ENCODE results near the gene TMEM256. TPM values are rescaled to one million over a fixed set of nuclear protein-coding genes. Genes with fewer than 3 reads are reported as not detected.
A peak's percentile ranks its signal among the peaks of the same experiment; 100 is the strongest.

Gene TMEM256
- total RNA-seq, 2 donors from 2014 or later, result 133 to 175 TPM

DNA sequence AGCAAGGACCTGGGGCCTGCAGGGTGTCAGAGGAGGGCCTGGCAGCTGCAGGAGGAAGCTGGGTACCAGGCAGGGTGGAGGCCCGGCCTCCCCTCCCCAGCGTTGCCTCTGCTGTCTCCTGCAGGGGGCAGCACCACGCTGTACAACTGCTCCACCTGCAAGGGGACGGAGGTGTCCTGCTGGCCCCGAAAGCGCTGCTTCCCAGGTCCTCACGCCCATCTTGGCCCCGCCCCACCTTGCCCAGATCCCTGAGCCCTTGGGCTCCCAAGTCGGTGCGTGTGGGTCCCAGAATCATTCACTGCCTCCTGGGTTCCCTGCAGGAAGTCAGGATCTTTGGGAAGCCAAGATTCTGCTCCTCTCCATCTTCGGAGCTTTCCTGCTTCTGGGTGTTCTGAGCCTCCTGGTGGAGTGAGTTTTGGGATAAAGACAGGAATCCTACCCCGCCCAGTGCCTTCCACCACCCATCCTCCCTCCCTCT lies 47.8 kb downstream of the TMEM256 start:
- Histone ChIP-seq H3K27ac (ENCODE audit: low read depth, low read length) (no peak overlapping the region), H3K36me3 (ENCODE audit: control insufficient read depth, insufficient read depth, low read length) (no peaks in the 10 kb centered on the region), H3K27me3 (ENCODE audit: control insufficient read depth, insufficient read depth, low read length, poor library complexity, severe bottlenecking) (no peaks in the 10 kb centered on the region), H3K4me3 (ENCODE audit: low read length) (no peak overlapping the region), H3K9ac (ENCODE audit: extremely low read depth, low read length, poor library complexity, severe bottlenecking) (no peak overlapping the region), H3K4me1 (ENCODE audit: control insufficient read depth, insufficient read depth, low read length) (peaks cover 5% of the 10 kb centered on the region), H3K9me3 (ENCODE audit: control insufficient read depth, low read length) (no peaks in the 10 kb centered on the region)
- Mint-ChIP-seq H3K27me3 (ENCODE audit: insufficient read depth) (peaks cover 24% of the 10 kb centered on the region), H3K4me1 (peaks cover 6% of the 10 kb centered on the region), H3K27ac (no peak overlapping the region), H3K36me3 (ENCODE audit: low read depth) (no peaks in the 10 kb centered on the region), H3K4me3 (no peak overlapping the region), H3K9me3 (no peaks in the 10 kb centered on the region)
- TF ChIP-seq, protein P1, sequence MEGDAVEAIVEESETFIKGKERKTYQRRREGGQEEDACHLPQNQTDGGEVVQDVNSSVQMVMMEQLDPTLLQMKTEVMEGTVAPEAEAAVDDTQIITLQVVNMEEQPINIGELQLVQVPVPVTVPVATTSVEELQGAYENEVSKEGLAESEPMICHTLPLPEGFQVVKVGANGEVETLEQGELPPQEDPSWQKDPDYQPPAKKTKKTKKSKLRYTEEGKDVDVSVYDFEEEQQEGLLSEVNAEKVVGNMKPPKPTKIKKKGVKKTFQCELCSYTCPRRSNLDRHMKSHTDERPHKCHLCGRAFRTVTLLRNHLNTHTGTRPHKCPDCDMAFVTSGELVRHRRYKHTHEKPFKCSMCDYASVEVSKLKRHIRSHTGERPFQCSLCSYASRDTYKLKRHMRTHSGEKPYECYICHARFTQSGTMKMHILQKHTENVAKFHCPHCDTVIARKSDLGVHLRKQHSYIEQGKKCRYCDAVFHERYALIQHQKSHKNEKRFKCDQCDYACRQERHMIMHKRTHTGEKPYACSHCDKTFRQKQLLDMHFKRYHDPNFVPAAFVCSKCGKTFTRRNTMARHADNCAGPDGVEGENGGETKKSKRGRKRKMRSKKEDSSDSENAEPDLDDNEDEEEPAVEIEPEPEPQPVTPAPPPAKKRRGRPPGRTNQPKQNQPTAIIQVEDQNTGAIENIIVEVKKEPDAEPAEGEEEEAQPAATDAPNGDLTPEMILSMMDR (conservative IDR thresholded peaks at IDR 0.05), result peak; percentile 98
- peak; percentile 99 for DNase-seq
- whole genome bisulfite sequencing, 2 experiments (ENCODE audit: insufficient coverage in 1 of 2, insufficient read length in 1 of 2), result 12 to 18% methylated on average over 10 to 12 of the region's 12 CpGs

DNA sequence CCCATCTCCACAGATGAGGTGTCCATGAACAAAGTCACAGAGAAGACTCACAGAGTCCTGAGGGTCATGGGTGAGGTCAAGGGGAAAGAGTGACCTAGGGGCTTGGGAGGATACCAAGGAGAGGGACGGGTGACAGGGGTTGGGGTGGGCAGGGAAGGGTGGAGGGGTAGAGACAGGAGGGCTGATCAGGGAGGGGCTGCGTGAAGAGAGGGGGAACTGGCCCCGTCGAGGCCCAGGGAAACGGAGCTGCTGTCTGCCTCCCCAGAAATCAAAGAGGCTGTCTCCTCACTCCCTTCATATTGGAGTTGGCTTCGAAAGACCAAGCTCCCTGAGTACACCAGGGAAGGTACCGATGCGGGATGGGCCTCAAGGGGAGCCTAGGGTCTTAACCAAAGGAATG lies 48.3 kb downstream of the TMEM256 start:
- DNase-seq, result no peak
- Mint-ChIP-seq H3K9me3 (no peaks in the 10 kb centered on the region), H3K27ac (no peak overlapping the region), H3K4me1 (peaks cover 6% of the 10 kb centered on the region), H3K36me3 (ENCODE audit: low read depth) (no peaks in the 10 kb centered on the region), H3K4me3 (no peak overlapping the region), H3K27me3 (ENCODE audit: insufficient read depth) (peaks cover 24% of the 10 kb centered on the region)
- TF ChIP-seq, protein P1 (conservative IDR thresholded peaks at IDR 0.05), result no peak
- peaks cover 5% of the 10 kb centered on the region for H3K4me1 ChIP-seq (ENCODE audit: control insufficient read depth, insufficient read depth, low read length)
- no peak overlapping the region for H3K9ac ChIP-seq (ENCODE audit: extremely low read depth, low read length, poor library complexity, severe bottlenecking)
- H3K27me3 ChIP-seq (ENCODE audit: control insufficient read depth, insufficient read depth, low read length, poor library complexity, severe bottlenecking), result no peaks in the 10 kb centered on the region
- no peaks in the 10 kb centered on the region for H3K9me3 ChIP-seq (ENCODE audit: control insufficient read depth, low read length)
- no peak overlapping the region for H3K4me3 ChIP-seq (ENCODE audit: low read length)
- no peaks in the 10 kb centered on the region for H3K36me3 ChIP-seq (ENCODE audit: control insufficient read depth, insufficient read depth, low read length)
- WGBS, 2 experiments (ENCODE audit: insufficient coverage in 1 of 2, insufficient read length in 1 of 2), result 83% methylated on average over 7 of the region's 8 CpGs; no CpG with 5 or more reads in 1 of the 2 experiments
- no peak overlapping the region for H3K27ac ChIP-seq (ENCODE audit: low read depth, low read length)

DNA sequence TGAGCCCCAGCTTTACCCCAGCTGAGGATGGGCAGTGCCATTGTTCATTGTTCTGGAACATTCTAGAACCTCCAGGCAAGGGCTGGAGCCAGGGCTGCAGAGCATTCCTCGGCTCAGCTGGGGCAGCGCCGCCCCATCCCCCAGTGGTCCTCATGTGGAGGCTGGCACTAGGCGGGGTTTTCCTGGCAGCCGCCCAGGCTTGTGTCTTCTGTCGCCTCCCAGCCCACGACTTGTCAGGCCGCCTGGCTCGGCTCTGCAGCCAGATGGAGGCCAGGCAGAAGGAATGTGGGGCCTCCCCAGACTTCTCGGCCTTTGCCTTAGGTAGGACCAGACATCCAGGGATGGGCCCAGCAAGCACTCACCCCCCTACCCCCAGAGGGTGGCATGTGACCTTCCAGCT lies 48.8 kb downstream of the TMEM256 start, which contains the start of gene TMEM95:
Gene TMEM95, plus strand, starts transcription at position 104 of the 400 bp plus-strand sequence. Its CDS starts 49 bp downstream, at position 153.
- Histone ChIP-seq H3K9me3 (ENCODE audit: control insufficient read depth, low read length) (no peaks in the 10 kb centered on the region), H3K9ac (ENCODE audit: extremely low read depth, low read length, poor library complexity, severe bottlenecking) (no peak within 1 kb of the TSS), H3K4me3 (ENCODE audit: low read length) (no peak within 1 kb of the TSS), H3K27ac (ENCODE audit: low read depth, low read length) (peak within 1 kb of the TSS; percentile 38), H3K4me1 (ENCODE audit: control insufficient read depth, insufficient read depth, low read length) (peaks cover 5% of the 10 kb centered on the region), H3K27me3 (ENCODE audit: control insufficient read depth, insufficient read depth, low read length, poor library complexity, severe bottlenecking) (no peaks in the 10 kb centered on the region), H3K36me3 (ENCODE audit: control insufficient read depth, insufficient read depth, low read length) (no peaks in the 10 kb centered on the region)
- Mint-ChIP-seq H3K27me3 (ENCODE audit: insufficient read depth) (peaks cover 24% of the 10 kb centered on the region), H3K4me1 (peaks cover 6% of the 10 kb centered on the region), H3K4me3 (no peak within 1 kb of the TSS), H3K9me3 (no peaks in the 10 kb centered on the region), H3K36me3 (ENCODE audit: low read depth) (no peaks in the 10 kb centered on the region), H3K27ac (no peak within 1 kb of the TSS)
- no peak for DNase-seq
- 70 to 81% methylated on average over 4 to 10 of the region's 10 CpGs for WGBS, 2 experiments (ENCODE audit: insufficient coverage in 1 of 2, insufficient read length in 1 of 2)
- TF ChIP-seq, protein P1 (conservative IDR thresholded peaks at IDR 0.05), result no peak
